Suprapubic skin (tissue), 4 donors: ENCODE data around the gene PRKCZ. TPM values are rescaled to one million over a fixed set of nuclear protein-coding genes. Genes with fewer than 3 reads are reported as not detected.
"Not testable (repeated sequence)": the region's sequence is repeated elsewhere in the genome, so short reads cannot be mapped to it uniquely, and the experiment has no call there.

ENCODE experiments used
- DNase-seq, 2 donors: peaks; one replicate each; pipeline ENCODE4 v3.0.0-alpha.2; 2019; ENCODE audit warnings: low spot score in 2 of 2
- H3K27ac ChIP-seq: fragments of 200-600 bp; sonication (generic); one replicate; pipeline ENCODE4 v1.5.1; 2019
- H3K27me3 ChIP-seq: fragments of 200-600 bp; sonication (generic); one replicate; pipeline ENCODE4 v1.5.1; 2019
- H3K36me3 ChIP-seq: fragments of 200-600 bp; sonication (generic); one replicate; pipeline ENCODE4 v1.5.1; 2019
- H3K4me1 ChIP-seq: fragments of 200-600 bp; sonication (generic); one replicate; pipeline ENCODE4 v1.5.1; 2019
- H3K4me3 ChIP-seq: fragments of 200-600 bp; sonication (generic); one replicate; pipeline ENCODE4 v1.5.1; 2019; ENCODE audit warnings: mild to moderate bottlenecking
- H3K9me3 ChIP-seq: fragments of 200-600 bp; sonication (generic); one replicate; pipeline ENCODE4 v1.5.1; 2019
- CTCF ChIP-seq, 2 donors: fragments of 200-600 bp in 1 of 2; fragments of 450-650 bp in 1 of 2; sonication (generic) in 1 of 2; IDR thresholded peaks; one replicate each; pipeline ENCODE4 v1.5.1; 2016 to 2019; ENCODE audit warnings: antibody characterized with exemption in 2 of 2, mild to moderate bottlenecking in 1 of 2, moderate library complexity in 1 of 2
- EP300 ChIP-seq: sonication (generic); formaldehyde crosslinking; IDR thresholded peaks from one replicate; pipeline ENCODE4 v1.6.1; 2017; ENCODE audit warnings: antibody characterized with exemption
- POLR2A ChIP-seq, 2 donors: fragments of 450-650 bp; IDR thresholded peaks; one replicate each; pipeline ENCODE4 v1.6.1; 2017; ENCODE audit warnings: antibody characterized with exemption in 2 of 2, mild to moderate bottlenecking in 2 of 2, moderate library complexity in 2 of 2
- POLR2AphosphoS5 ChIP-seq, 3 donors: sonication (generic); formaldehyde crosslinking; IDR thresholded peaks; one replicate each; pipeline ENCODE4 v1.6.1; 2017; ENCODE audit warnings: antibody characterized with exemption in 3 of 3
- WGBS: methylation state at CpG from one replicate; pipeline ENCODE4 v1.1.5; 2018; 5-methylcytosine and 5-hydroxymethylcytosine counted together
- total RNA-seq, 4 donors: library from RNA; depleted of rRNA; stranded (reverse); fragments of >200 nt; gene quantifications; one replicate each; pipeline ENCODE4 v1.1.0, GENCODE V29; 2016

PRKCZ gene
- total RNA-seq, 4 donors from 2014 or later: 21.7 to 31.5 (median 25.4) TPM

DNA sequence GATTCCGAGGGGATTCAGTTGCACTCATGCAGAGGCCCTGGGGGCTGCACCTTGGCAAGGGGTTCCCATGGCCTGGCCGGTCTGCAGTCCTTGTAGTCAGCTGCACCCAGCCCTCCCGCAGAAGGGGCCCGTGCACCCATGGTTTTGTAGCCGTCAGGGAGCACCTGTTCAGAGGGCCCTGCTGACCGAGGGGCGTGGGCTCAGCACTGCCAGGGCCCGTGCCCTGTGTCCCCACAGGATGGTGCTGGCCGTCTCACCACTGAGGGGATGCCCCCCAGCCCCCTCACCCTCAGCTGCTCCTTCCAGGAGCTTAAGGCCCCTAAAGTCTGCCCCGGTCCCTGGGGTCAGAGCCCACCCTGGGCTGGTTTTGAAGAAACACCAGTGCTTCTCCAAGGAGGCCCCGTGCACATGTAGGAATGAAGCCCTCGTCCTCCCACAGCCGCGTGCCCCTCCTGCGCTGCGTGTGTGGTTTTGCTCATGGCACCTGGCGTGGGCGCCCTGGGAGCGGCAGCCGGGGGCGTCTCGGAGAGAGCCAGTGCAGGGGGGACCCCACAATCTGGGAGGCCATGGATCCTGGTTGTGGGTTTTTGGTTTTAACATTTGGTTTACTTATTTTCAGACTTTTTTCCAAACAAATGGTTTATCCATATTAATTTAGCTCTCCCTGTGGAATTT is 40.1 kb downstream of the PRKCZ start:
- Histone ChIP-seq H3K4me3 (no peak overlapping the region), H3K4me1 (no peaks in the 10 kb centered on the region), H3K27me3 (peaks cover 5% of the 10 kb centered on the region), H3K36me3 (peaks cover 6% of the 10 kb centered on the region), H3K9me3 (no peaks in the 10 kb centered on the region), H3K27ac (no peak overlapping the region)
- no peak for DNase-seq
- WGBS: 89% methylated on average over 8 of the region's 22 CpGs
- TF ChIP-seq EP300 (no peak), CTCF (IDR thresholded peaks at IDR 0.05) (no peak), POLR2AphosphoS5 (IDR thresholded peaks at IDR 0.05) (no peak), POLR2A (IDR thresholded peaks at IDR 0.05) (no peak)

- H3K4me3 ChIP-seq: no peak overlapping the region
- peaks cover 6% of the 10 kb centered on the region for H3K36me3 ChIP-seq
- H3K9me3 ChIP-seq: no peaks in the 10 kb centered on the region
- H3K27ac ChIP-seq: no peak overlapping the region
- no peaks in the 10 kb centered on the region for H3K27me3 ChIP-seq
- TF ChIP-seq CTCF (IDR thresholded peaks at IDR 0.05) (no peak), POLR2AphosphoS5 (IDR thresholded peaks at IDR 0.05) (no peak), POLR2A (IDR thresholded peaks at IDR 0.05) (no peak)
- 69% methylated on average over 47 of the region's 48 CpGs for WGBS
- H3K4me1 ChIP-seq: no peaks in the 10 kb centered on the region
- DNase-seq: no peak
Observed at GRCh38 chr1:2091611-2092604, 41.7 kb downstream of the PRKCZ start.

DNA sequence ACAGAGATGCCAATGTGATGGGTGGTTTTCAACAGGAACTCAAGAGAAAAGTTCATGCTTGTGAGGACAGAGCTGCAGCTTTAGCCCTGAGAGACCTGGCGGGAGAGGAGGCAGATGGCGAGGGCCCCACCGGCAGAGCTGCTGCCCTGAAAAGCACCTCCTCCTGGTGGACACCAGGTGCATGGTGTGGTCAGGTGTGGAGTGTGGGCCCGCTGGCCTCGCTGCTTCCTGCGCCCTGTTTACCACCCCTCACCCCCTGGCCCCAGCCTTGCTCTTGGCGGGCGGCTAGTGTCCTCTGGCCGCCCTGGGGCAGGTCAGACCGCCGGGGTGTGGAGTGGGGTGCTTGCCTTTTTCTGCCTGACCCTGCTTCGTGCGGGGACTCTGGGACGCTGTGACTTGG is 42.8 kb downstream of the PRKCZ start:
- Histone ChIP-seq H3K36me3 (peaks cover 5% of the 10 kb centered on the region), H3K4me3 (no peak overlapping the region), H3K27ac (no peak overlapping the region), H3K9me3 (no peaks in the 10 kb centered on the region), H3K4me1 (no peaks in the 10 kb centered on the region), H3K27me3 (no peaks in the 10 kb centered on the region)
- WGBS: 92% methylated on average over 6 of the region's 14 CpGs
- TF ChIP-seq EP300: no peak
- no peak for TF ChIP-seq POLR2AphosphoS5 (IDR thresholded peaks at IDR 0.05)
- TF ChIP-seq CTCF (IDR thresholded peaks at IDR 0.05): no peak
- TF ChIP-seq POLR2A (IDR thresholded peaks at IDR 0.05): no peak
- no peak for DNase-seq

DNA sequence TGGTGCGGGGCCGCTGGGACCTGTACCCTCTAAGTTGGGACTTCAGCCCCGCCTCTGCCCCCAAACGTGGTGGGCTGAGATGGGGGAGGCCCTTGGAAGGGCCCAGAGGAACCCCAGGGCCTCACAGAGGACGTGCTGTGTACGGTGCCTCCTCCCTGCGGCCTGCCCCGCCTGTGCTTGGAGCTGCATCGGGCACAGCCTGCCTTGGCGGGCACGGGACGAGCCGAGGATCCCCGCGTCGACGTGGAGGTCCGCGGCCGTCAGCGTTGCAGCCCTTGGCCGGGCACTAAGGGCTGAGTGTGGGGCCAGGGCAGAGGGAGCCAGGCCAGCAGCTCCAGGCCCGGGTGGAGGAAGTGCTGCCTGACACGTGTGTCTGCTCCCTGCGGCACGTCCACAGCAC is 43.4 kb downstream of the PRKCZ start:
- 86% methylated on average over 23 of the region's 26 CpGs for WGBS

DNA sequence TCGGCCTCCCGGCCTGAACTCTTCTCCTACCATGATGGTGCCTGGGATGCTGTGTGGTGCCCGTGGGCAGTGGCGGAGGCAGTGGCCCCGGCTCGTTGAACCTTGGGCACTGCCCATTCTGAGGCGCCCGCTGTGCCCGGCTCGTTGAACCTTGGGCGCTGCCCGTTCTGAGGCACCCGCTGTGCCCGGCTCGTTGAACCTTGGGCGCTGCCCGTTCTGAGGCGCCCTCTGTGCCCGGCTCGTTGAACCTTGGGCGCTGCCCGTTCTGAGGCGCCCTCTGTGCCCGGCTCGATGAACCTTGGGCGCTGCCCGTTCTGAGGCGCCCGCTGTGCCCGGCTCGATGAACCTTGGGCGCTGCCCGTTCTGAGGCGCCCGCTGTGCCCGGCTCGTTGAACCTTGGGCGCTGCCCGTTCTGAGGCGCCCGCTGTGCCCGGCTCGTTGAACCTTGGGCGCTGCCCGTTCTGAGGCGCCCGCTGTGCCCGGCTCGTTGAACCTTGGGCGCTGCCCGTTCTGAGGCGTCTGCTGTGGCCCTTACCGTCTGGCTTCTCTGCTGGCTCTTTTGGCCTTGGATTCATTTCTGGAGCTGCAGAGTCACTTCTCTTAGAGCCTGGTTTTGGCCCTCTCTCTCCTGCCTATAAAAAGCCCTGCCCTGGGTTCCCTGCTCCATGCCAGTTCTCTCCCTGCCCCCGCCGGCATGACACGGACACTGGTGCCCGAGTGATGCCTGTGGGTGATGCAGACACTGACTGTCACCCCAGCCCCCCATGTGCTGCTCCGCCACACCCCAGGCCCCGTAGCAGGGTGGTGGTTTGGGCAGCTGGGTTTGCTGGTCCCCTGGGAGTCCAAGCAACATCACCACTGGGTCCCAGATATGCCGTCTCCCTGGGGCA is 44.3 kb downstream of the PRKCZ start:
- H3K27me3 ChIP-seq, H3K9me3 ChIP-seq, H3K27ac ChIP-seq, H3K4me1 ChIP-seq, H3K4me3 ChIP-seq, DNase-seq, H3K36me3 ChIP-seq: not testable (repeated sequence)
- WGBS: 92% methylated on average over 32 of the region's 60 CpGs

More for the DNA sequence above, 43.4 kb downstream of the PRKCZ start:
- H3K9me3 ChIP-seq: no peaks in the 10 kb centered on the region
- no peak overlapping the region for H3K4me3 ChIP-seq
- TF ChIP-seq CTCF (IDR thresholded peaks at IDR 0.05) (no peak), POLR2AphosphoS5 (IDR thresholded peaks at IDR 0.05) (no peak), POLR2A (IDR thresholded peaks at IDR 0.05) (no peak), EP300 (no peak)
- H3K27ac ChIP-seq: no peak overlapping the region
- H3K27me3 ChIP-seq: no peaks in the 10 kb centered on the region
- no peaks in the 10 kb centered on the region for H3K36me3 ChIP-seq
- DNase-seq: no peak
- no peaks in the 10 kb centered on the region for H3K4me1 ChIP-seq
